Measurements from ENCODE around the gene WSCD1. TPM values are rescaled to one million over a fixed set of nuclear protein-coding genes. Genes with fewer than 3 reads are reported as not detected.

The WSCD1 gene
- polyA plus RNA-seq, 1 donor from 2014 or later, result 9.5 TPM

DNA sequence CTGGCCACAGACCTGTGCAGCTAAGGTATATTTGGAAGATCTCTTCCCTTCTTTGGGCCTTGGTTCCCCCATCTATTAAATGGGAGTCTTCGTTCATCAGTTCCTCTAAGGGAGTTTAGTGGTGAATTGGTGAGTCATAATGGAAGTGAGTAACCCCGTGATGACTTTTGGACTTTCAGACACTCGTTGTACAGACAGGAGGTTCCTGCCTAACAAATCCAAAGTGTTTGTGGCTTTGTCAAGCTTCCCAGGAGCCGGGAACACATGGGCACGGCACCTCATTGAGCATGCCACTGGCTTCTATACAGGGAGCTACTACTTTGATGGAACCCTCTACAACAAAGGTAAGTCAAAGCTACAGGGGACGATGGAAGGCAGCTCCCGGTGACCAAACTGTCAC lies 40.4 kb downstream of the WSCD1 start:
- Histone ChIP-seq H3K27ac (ENCODE audit: low read length) (no peak overlapping the region), H3K4me3 (ENCODE audit: low read length) (no peak overlapping the region), H4K20me1 (ENCODE audit: insufficient read depth) (no peaks in the 10 kb centered on the region), H3K27me3 (ENCODE audit: insufficient read depth, low read depth, low read length) (no peaks in the 10 kb centered on the region), H3K9me3 (ENCODE audit: low read length) (no peaks in the 10 kb centered on the region), H3K9me2 (ENCODE audit: insufficient read depth, low read length) (no peaks in the 10 kb centered on the region), H3K4me2 (ENCODE audit: low read length) (no peak overlapping the region), H3K9ac (ENCODE audit: low read length) (no peak overlapping the region), H2AFZ (ENCODE audit: low read depth, low read length) (no peak overlapping the region), H3K79me2 (replicated peaks; ENCODE audit: insufficient read depth, low read length) (no peaks in the 10 kb centered on the region), H3F3A (ENCODE audit: insufficient read depth, low read length, poor library complexity, severe bottlenecking) (no peaks in the 10 kb centered on the region), H3K36me3 (ENCODE audit: insufficient read depth, low read length) (no peaks in the 10 kb centered on the region)
- TF ChIP-seq POLR2AphosphoS5 (IDR thresholded peaks at IDR 0.05) (no peak), MXI1 (conservative IDR thresholded peaks at IDR 0.05; ENCODE audit: poor library complexity, severe bottlenecking) (no peak), TAF1 (IDR thresholded peaks at IDR 0.05; ENCODE audit: low read depth) (no peak), EP300 (conservative IDR thresholded peaks at IDR 0.05; ENCODE audit: poor library complexity, severe bottlenecking) (no peak), RAD21 (conservative IDR thresholded peaks at IDR 0.05) (no peak), EZH2 (IDR thresholded peaks at IDR 0.05; ENCODE audit: borderline replicate concordance, insufficient read depth, low read length, poor library complexity, severe bottlenecking) (no peak), SMC3 (conservative IDR thresholded peaks at IDR 0.05; ENCODE audit: poor library complexity) (no peak)
- TF ChIP-seq, protein P1, sequence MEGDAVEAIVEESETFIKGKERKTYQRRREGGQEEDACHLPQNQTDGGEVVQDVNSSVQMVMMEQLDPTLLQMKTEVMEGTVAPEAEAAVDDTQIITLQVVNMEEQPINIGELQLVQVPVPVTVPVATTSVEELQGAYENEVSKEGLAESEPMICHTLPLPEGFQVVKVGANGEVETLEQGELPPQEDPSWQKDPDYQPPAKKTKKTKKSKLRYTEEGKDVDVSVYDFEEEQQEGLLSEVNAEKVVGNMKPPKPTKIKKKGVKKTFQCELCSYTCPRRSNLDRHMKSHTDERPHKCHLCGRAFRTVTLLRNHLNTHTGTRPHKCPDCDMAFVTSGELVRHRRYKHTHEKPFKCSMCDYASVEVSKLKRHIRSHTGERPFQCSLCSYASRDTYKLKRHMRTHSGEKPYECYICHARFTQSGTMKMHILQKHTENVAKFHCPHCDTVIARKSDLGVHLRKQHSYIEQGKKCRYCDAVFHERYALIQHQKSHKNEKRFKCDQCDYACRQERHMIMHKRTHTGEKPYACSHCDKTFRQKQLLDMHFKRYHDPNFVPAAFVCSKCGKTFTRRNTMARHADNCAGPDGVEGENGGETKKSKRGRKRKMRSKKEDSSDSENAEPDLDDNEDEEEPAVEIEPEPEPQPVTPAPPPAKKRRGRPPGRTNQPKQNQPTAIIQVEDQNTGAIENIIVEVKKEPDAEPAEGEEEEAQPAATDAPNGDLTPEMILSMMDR (IDR thresholded peaks at IDR 0.05; ENCODE audit: poor library complexity, severe bottlenecking), result no peak
- TF ChIP-seq, protein P2, sequence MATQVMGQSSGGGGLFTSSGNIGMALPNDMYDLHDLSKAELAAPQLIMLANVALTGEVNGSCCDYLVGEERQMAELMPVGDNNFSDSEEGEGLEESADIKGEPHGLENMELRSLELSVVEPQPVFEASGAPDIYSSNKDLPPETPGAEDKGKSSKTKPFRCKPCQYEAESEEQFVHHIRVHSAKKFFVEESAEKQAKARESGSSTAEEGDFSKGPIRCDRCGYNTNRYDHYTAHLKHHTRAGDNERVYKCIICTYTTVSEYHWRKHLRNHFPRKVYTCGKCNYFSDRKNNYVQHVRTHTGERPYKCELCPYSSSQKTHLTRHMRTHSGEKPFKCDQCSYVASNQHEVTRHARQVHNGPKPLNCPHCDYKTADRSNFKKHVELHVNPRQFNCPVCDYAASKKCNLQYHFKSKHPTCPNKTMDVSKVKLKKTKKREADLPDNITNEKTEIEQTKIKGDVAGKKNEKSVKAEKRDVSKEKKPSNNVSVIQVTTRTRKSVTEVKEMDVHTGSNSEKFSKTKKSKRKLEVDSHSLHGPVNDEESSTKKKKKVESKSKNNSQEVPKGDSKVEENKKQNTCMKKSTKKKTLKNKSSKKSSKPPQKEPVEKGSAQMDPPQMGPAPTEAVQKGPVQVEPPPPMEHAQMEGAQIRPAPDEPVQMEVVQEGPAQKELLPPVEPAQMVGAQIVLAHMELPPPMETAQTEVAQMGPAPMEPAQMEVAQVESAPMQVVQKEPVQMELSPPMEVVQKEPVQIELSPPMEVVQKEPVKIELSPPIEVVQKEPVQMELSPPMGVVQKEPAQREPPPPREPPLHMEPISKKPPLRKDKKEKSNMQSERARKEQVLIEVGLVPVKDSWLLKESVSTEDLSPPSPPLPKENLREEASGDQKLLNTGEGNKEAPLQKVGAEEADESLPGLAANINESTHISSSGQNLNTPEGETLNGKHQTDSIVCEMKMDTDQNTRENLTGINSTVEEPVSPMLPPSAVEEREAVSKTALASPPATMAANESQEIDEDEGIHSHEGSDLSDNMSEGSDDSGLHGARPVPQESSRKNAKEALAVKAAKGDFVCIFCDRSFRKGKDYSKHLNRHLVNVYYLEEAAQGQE (IDR thresholded peaks at IDR 0.05; ENCODE audit: borderline replicate concordance), result no peak

DNA sequence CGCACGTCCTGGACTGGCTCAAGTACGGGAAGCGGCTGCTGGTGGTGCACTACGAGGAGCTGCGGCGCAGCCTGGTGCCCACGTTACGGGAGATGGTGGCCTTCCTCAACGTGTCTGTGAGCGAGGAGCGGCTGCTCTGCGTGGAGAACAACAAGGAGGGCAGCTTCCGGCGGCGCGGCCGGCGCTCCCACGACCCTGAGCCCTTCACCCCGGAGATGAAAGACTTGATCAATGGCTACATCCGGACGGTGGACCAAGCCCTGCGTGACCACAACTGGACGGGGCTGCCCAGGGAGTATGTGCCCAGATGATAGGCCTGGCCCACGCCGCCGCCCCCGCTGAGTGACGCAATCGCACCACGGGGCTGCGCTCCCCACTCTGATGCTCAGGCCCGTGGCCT lies 50.2 kb downstream of the WSCD1 start:
- Histone ChIP-seq H3K9ac (ENCODE audit: low read length) (no peak overlapping the region), H3K27ac (ENCODE audit: low read length) (no peak overlapping the region), H4K20me1 (ENCODE audit: insufficient read depth) (no peaks in the 10 kb centered on the region), H3K4me2 (ENCODE audit: low read length) (no peak overlapping the region), H3K27me3 (ENCODE audit: insufficient read depth, low read depth, low read length) (no peaks in the 10 kb centered on the region), H2AFZ (ENCODE audit: low read depth, low read length) (no peak overlapping the region), H3K79me2 (replicated peaks; ENCODE audit: insufficient read depth, low read length) (no peaks in the 10 kb centered on the region), H3K9me2 (ENCODE audit: insufficient read depth, low read length) (no peaks in the 10 kb centered on the region), H3K9me3 (ENCODE audit: low read length) (no peaks in the 10 kb centered on the region), H3K36me3 (ENCODE audit: insufficient read depth, low read length) (no peaks in the 10 kb centered on the region), H3F3A (ENCODE audit: insufficient read depth, low read length, poor library complexity, severe bottlenecking) (no peaks in the 10 kb centered on the region), H3K4me3 (ENCODE audit: low read length) (no peak overlapping the region)
- TF ChIP-seq, protein P2 (IDR thresholded peaks at IDR 0.05; ENCODE audit: borderline replicate concordance), result no peak
- TF ChIP-seq, protein P1 (IDR thresholded peaks at IDR 0.05; ENCODE audit: poor library complexity, severe bottlenecking), result no peak
- no peak for TF ChIP-seq SMC3 (conservative IDR thresholded peaks at IDR 0.05; ENCODE audit: poor library complexity)
- TF ChIP-seq EP300 (conservative IDR thresholded peaks at IDR 0.05; ENCODE audit: poor library complexity, severe bottlenecking), result no peak
- no peak for TF ChIP-seq EZH2 (IDR thresholded peaks at IDR 0.05; ENCODE audit: borderline replicate concordance, insufficient read depth, low read length, poor library complexity, severe bottlenecking)
- no peak for TF ChIP-seq RAD21 (conservative IDR thresholded peaks at IDR 0.05)
- no peak for TF ChIP-seq MXI1 (conservative IDR thresholded peaks at IDR 0.05; ENCODE audit: poor library complexity, severe bottlenecking)
- TF ChIP-seq TAF1 (IDR thresholded peaks at IDR 0.05; ENCODE audit: low read depth), result no peak
- TF ChIP-seq POLR2AphosphoS5 (IDR thresholded peaks at IDR 0.05), result no peak

Measured in neural cell (in vitro differentiated cells).